Thoracic aorta (tissue), 2 donors: ENCODE results near the gene S1PR3. TPM values are rescaled to one million over a fixed set of nuclear protein-coding genes. Genes with fewer than 3 reads are reported as not detected.

ENCODE experiments used
- ATAC-seq: fragments of 150-250 bp; one replicate; pipeline ENCODE4 v1.8.0; 2017; ENCODE audit warnings: low read depth; ENCODE audit not compliant: insufficient number of reproducible peaks, low FRiP score
- DNase-seq: peaks from one replicate; pipeline ENCODE4 v3.0.0-alpha.2; 2020; ENCODE audit warnings: low spot score
- H3K27ac ChIP-seq, 2 donors: fragments of 200-600 bp; sonication (generic); 1 replicate in 1 of 2; 2 replicates in 1 of 2; pipeline ENCODE4 v1.5.1; 2016; ENCODE audit warnings: mild to moderate bottlenecking in 2 of 2, moderate library complexity in 2 of 2
- H3K27me3 ChIP-seq: fragments of 200-600 bp; sonication (generic); replicated peaks from 2 replicates; pipeline ENCODE4 v1.6.0; 2016; ENCODE audit warnings: mild to moderate bottlenecking; ENCODE audit not compliant: insufficient read depth
- H3K36me3 ChIP-seq: fragments of 200-600 bp; sonication (generic); one replicate; pipeline ENCODE4 v1.5.1; 2016
- H3K4me1 ChIP-seq, 2 donors: fragments of 200-600 bp; sonication (generic); 1 replicate in 1 of 2; 2 replicates in 1 of 2; pipeline versions ENCODE4 v1.5.1 to v1.6.0; 2016; ENCODE audit warnings: low read depth in 2 of 2, mild to moderate bottlenecking in 1 of 2; ENCODE audit not compliant: control insufficient read depth in 1 of 2
- H3K4me3 ChIP-seq: fragments of 200-600 bp; sonication (generic); 2 replicates; pipeline ENCODE4 v1.5.1; 2016; ENCODE audit warnings: mild to moderate bottlenecking
- H3K9me3 ChIP-seq: fragments of 200-600 bp; sonication (generic); 2 replicates; pipeline ENCODE4 v1.5.1; 2016
- total RNA-seq, 2 donors: library from RNA; depleted of rRNA; stranded (reverse); fragments of >200 nt; gene quantifications; one replicate each; pipeline versions ENCODE4 v1.1.0 to v1.2.3, GENCODE V29; 2016
- TF ChIP-seq, protein P1 (sequence below): fragments of 200-600 bp; sonication (generic); IDR thresholded peaks from one replicate; pipeline ENCODE4 v1.5.1; 2019; ENCODE audit warnings: antibody characterized with exemption

S1PR3 gene
- total RNA-seq, 2 donors from 2014 or later, result 125 to 173 TPM

- DNase-seq, result no peak
- H3K27ac ChIP-seq, result no peak overlapping the region
These were observed 31.6 kb downstream of the S1PR3 start for GRCh38 chr9:89022902-89023301.

DNA sequence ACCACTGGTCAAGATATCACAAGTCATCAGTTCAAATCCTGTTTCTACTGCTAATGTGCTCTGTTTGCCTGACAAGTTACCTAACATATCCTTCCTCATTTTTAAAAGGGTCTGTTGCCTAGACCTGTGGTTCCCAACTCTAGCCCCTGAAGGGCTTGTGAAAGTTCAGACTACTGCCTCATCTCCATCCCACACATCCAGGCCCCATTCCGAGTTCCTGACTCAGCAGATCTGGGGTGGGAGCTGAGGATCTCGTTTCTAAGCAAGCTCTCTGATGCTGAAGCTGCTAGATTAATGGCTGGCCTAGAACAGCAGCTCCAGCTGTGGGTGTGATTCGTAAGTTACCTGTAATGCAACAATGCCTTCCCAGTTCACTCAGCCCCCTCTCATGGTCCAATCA, 32.5 kb downstream of the S1PR3 start:
- Histone ChIP-seq H3K27me3 (no peaks in the 10 kb centered on the region), H3K36me3 (no peaks in the 10 kb centered on the region), H3K4me1 (no peaks in the 10 kb centered on the region), H3K4me3 (no peak overlapping the region), H3K27ac (no peak overlapping the region), H3K9me3 (no peaks in the 10 kb centered on the region)
- DNase-seq, result no peak
- TF ChIP-seq, protein P1, sequence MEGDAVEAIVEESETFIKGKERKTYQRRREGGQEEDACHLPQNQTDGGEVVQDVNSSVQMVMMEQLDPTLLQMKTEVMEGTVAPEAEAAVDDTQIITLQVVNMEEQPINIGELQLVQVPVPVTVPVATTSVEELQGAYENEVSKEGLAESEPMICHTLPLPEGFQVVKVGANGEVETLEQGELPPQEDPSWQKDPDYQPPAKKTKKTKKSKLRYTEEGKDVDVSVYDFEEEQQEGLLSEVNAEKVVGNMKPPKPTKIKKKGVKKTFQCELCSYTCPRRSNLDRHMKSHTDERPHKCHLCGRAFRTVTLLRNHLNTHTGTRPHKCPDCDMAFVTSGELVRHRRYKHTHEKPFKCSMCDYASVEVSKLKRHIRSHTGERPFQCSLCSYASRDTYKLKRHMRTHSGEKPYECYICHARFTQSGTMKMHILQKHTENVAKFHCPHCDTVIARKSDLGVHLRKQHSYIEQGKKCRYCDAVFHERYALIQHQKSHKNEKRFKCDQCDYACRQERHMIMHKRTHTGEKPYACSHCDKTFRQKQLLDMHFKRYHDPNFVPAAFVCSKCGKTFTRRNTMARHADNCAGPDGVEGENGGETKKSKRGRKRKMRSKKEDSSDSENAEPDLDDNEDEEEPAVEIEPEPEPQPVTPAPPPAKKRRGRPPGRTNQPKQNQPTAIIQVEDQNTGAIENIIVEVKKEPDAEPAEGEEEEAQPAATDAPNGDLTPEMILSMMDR, result no peak
- no peak for ATAC-seq

More at GRCh38 chr9:89022902-89023301, 31.6 kb downstream of the S1PR3 start:
- Histone ChIP-seq H3K36me3 (no peaks in the 10 kb centered on the region), H3K9me3 (no peaks in the 10 kb centered on the region), H3K27me3 (no peaks in the 10 kb centered on the region), H3K4me1 (no peaks in the 10 kb centered on the region), H3K4me3 (no peak overlapping the region)
- ATAC-seq, result no peak
- TF ChIP-seq, protein P1, result no peak

- TF ChIP-seq, protein P1, result no peak
- no peak overlapping the region for H3K27ac ChIP-seq
These were observed 33.5 kb downstream of the S1PR3 start for GRCh38 chr9:89024727-89025126.

DNA sequence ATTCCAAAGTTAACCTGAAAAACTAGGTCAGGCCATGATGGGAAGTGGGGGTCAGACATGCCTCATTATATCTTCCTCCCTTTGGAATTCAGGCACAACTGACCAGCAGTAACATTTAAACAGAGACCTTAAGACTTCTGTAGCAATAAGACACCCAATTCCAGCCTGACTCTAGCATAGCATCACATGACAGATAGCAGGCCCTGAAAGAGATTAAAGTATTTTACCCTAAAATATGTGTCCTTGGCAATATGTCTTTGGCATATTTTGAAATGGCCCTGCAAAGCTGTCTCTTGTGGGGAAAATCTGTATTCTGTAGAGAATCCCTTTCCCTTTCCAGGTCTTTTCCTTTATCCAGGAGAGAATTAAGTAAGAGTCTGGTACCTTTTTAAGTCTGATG, 34.3 kb downstream of the S1PR3 start:
- ATAC-seq, result no peak
- TF ChIP-seq, protein P1, result no peak

More at GRCh38 chr9:89024727-89025126, 33.5 kb downstream of the S1PR3 start:
- Histone ChIP-seq H3K9me3 (peaks cover 4% of the 10 kb centered on the region), H3K4me1 (no peaks in the 10 kb centered on the region), H3K36me3 (no peaks in the 10 kb centered on the region), H3K4me3 (no peak overlapping the region), H3K27me3 (no peaks in the 10 kb centered on the region)
- ATAC-seq, result no peak
- DNase-seq, result no peak

DNA sequence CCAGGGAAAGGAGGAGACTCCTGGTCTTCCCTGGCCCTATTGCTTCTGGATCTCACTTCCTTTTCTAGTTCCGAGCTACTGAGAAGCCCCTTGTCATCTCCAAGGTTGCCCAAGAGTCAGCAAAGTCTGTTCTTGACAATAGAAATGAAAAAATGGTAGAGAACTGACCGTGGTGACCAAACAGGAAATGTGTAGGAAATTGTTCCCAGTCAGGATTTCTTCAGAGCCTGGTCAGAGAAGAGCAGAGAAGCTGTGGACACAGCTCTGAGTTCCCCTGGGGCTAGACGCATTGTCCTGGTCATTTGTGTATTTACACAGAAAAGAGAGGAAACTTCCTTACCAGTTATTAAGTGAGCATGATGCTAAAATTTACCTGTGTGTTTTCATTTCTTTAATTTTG, 35.6 kb downstream of the S1PR3 start:
- Histone ChIP-seq H3K9me3 (peaks cover 14% of the 10 kb centered on the region), H3K4me3 (no peak overlapping the region), H3K27me3 (no peaks in the 10 kb centered on the region), H3K27ac (no peak overlapping the region), H3K36me3 (no peaks in the 10 kb centered on the region), H3K4me1 (no peaks in the 10 kb centered on the region)
- DNase-seq (no peak), ATAC-seq (no peak)
- TF ChIP-seq, protein P1, result no peak

More for the DNA sequence above, 34.3 kb downstream of the S1PR3 start:
- Histone ChIP-seq H3K4me1 (no peaks in the 10 kb centered on the region), H3K4me3 (no peak overlapping the region), H3K27me3 (no peaks in the 10 kb centered on the region), H3K36me3 (no peaks in the 10 kb centered on the region), H3K9me3 (peaks cover 11% of the 10 kb centered on the region), H3K27ac (no peak overlapping the region)
- DNase-seq, result no peak
